Left ventricle myocardium inferior (tissue), 1 donor: ENCODE measurements around the gene INO80C. TPM values are rescaled to one million over a fixed set of nuclear protein-coding genes. Genes with fewer than 3 reads are reported as not detected.

Source experiments
- DNase-seq: peaks from one replicate; pipeline ENCODE4 v3.0.0-alpha.2; 2020
- H3K27ac ChIP-seq: fragments of 200-600 bp; replicated peaks from 2 replicates; pipeline ENCODE4 v1.8.0; 2021
- H3K27me3 ChIP-seq: fragments of 200-600 bp; 2 replicates; pipeline ENCODE4 v1.8.0; 2021; ENCODE audit warnings: low read depth
- H3K36me3 ChIP-seq: fragments of 200-600 bp; 2 replicates; pipeline ENCODE4 v1.8.0; 2021
- H3K4me1 ChIP-seq: fragments of 200-600 bp; 2 replicates; pipeline ENCODE4 v1.8.0; 2021
- H3K4me3 ChIP-seq: fragments of 200-600 bp; 2 replicates; pipeline ENCODE4 v1.8.0; 2021; ENCODE audit warnings: mild to moderate bottlenecking, moderate library complexity
- H3K9me3 ChIP-seq: fragments of 200-600 bp; replicated peaks from 2 replicates; pipeline ENCODE4 v1.8.0; 2021
- CTCF ChIP-seq: fragments of 200-600 bp; IDR thresholded peaks from 2 replicates; pipeline ENCODE4 v1.8.0; 2021; ENCODE audit warnings: antibody characterized with exemption, mild to moderate bottlenecking, borderline replicate concordance
- intact Hi-C: fragments of 100-400 bp; cut with micrococcal nuclease; formaldehyde crosslinking; loops from one replicate; pipeline ENCODE4 v1.11.0; 2022
- total RNA-seq: library from RNA; stranded (reverse); fragmentation: NEBNext Ultra II Directional; extraction: Animal tissue kit (Norgen Biotek cat#: 25700); gene quantifications from one replicate; pipeline ENCODE4 v1.2.1, GENCODE V29; 2021
- donor health status: DM: no; HTN: yes; CAD: no; lungs with severe emphysema.

The INO80C gene
- total RNA-seq, 1 donor from 2014 or later: 20.3 TPM

- peak overlapping the region; percentile 73 for H3K27ac ChIP-seq
- H3K4me3 ChIP-seq: no peak overlapping the region
- no peak for TF ChIP-seq CTCF
- intact Hi-C loops: no loop called here
- no peaks in the 10 kb centered on the region for H3K27me3 ChIP-seq
- no peak for DNase-seq
- no peaks in the 10 kb centered on the region for H3K36me3 ChIP-seq
- H3K9me3 ChIP-seq: no peaks in the 10 kb centered on the region
- peaks cover 49% of the 10 kb centered on the region for H3K4me1 ChIP-seq
Measured at GRCh38 chr18:35522130-35522959, 24.6 kb upstream of the INO80C start.

DNA sequence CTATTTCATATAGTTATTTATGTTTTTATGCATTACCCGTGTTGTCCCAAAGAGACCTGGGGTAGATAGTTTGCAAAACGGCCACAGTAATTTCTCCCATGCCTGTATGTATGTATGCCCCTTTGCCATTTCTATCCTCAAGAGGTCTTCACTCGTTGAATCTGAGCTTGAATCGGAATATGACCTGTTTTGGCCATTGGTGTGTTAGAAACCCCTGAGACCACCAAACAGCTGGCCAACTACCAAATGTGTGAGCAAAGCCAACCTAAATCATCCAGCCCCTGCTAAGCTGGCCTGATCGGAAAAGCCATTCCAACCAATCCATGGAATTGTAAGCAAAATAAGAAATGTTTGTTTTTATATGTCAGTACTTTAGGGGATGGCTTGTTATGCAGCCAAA, 23.4 kb upstream of the INO80C start:
- DNase-seq: no peak

GRCh38 chr18:35519148-35519899, 21.6 kb upstream of the INO80C start:
- intact Hi-C loops: no loop called here

More for the DNA sequence above, 23.4 kb upstream of the INO80C start:
- H3K9me3 ChIP-seq: no peaks in the 10 kb centered on the region
- H3K36me3 ChIP-seq: no peaks in the 10 kb centered on the region
- intact Hi-C loops: no loop called here
- H3K4me3 ChIP-seq: no peak overlapping the region
- H3K27me3 ChIP-seq: no peaks in the 10 kb centered on the region
- H3K4me1 ChIP-seq: peaks cover 41% of the 10 kb centered on the region
- TF ChIP-seq CTCF: no peak
- H3K27ac ChIP-seq: no peak overlapping the region

DNA sequence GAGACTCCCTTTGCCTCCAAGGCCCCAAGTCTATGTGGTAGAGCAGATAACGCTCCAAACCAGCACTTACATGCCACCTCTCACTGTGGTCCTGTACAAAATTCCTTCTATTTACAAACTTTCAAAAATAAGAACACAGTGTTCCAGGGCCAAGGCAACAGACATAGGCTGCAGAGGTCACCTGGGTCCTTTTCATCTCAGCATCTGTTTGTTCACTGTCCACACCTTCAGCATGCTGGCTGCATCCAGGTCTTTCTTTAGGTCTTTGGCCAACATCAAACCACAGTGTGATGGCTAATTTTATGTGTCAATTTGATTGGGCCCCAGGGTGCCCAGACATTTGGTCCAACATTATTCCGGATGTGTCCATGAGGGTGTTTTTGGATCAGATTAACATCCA, 20.0 kb upstream of the INO80C start:
- no peak for DNase-seq
- Histone ChIP-seq H3K4me3 (no peak overlapping the region), H3K4me1 (peaks cover 43% of the 10 kb centered on the region), H3K36me3 (no peaks in the 10 kb centered on the region), H3K27ac (no peak overlapping the region), H3K9me3 (no peaks in the 10 kb centered on the region), H3K27me3 (no peaks in the 10 kb centered on the region)
- intact Hi-C loops: no loop called here
- TF ChIP-seq CTCF: no peak

More at GRCh38 chr18:35519148-35519899, 21.6 kb upstream of the INO80C start:
- TF ChIP-seq CTCF: no peak
- Histone ChIP-seq H3K36me3 (no peaks in the 10 kb centered on the region), H3K4me3 (no peak overlapping the region), H3K27me3 (no peaks in the 10 kb centered on the region), H3K4me1 (peaks cover 41% of the 10 kb centered on the region), H3K27ac (no peak overlapping the region), H3K9me3 (no peaks in the 10 kb centered on the region)
- no peak for DNase-seq

DNA sequence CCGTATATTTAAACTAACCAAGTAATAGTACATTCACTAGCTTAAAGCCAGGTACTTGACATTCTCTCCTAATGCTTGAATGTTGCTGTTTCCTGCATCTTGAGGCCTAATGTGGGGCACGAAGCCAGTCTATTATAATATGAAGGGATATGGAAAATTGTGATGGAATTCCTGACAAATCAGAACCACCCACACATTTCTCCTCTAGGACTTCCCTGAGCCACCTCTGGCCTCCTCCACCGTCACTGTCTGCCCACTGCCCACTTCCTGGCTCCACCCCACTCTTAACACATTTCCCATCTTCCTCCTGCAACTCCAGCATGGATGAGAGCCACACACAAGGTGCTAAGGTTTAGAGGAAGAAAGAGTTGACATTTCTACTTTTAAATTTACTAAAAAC, 19.0 kb upstream of the INO80C start:
- intact Hi-C loops: no loop called here
- TF ChIP-seq CTCF: no peak
- peak overlapping the region; percentile 62 for H3K27ac ChIP-seq

More for the DNA sequence above, 19.0 kb upstream of the INO80C start:
- Histone ChIP-seq H3K9me3 (no peaks in the 10 kb centered on the region), H3K4me1 (peaks cover 38% of the 10 kb centered on the region), H3K4me3 (no peak overlapping the region), H3K36me3 (no peaks in the 10 kb centered on the region), H3K27me3 (no peaks in the 10 kb centered on the region)
- no peak for DNase-seq
